ENCODE data around the gene HSPBP1.

HSPBP1 gene

GRCh38 chr19:55264531-55264930, 15.4 kb downstream of the HSPBP1 start:
- H3K9me2 ChIP-seq (replicated peaks; ENCODE audit: insufficient read depth, low read length) = no peaks in the 10 kb centered on the region
- H3K79me2 ChIP-seq (ENCODE audit: low read length) = peaks cover 21% of the 10 kb centered on the region
- H3K4me3 ChIP-seq (ENCODE audit: low read length) = no peak overlapping the region
- H3K36me3 ChIP-seq (replicated peaks; ENCODE audit: insufficient read depth, low read length) = no peaks in the 10 kb centered on the region
- TF ChIP-seq EZH2phosphoT487 (IDR thresholded peaks at IDR 0.05; ENCODE audit: low read length) (no peak), CTCF (IDR thresholded peaks at IDR 0.05; ENCODE audit: low read length) (no peak), EZH2 (optimal IDR thresholded peaks at IDR 0.05; ENCODE audit: low read depth, low read length) (no peak)
- no peak overlapping the region for H3K4me2 ChIP-seq (ENCODE audit: low read depth, low read length)
- H4K20me1 ChIP-seq (ENCODE audit: insufficient read depth, low read length) = no peaks in the 10 kb centered on the region
- no peak overlapping the region for H3K9ac ChIP-seq (ENCODE audit: low read length)
- H3K9me3 ChIP-seq (replicated peaks; ENCODE audit: insufficient read depth, low read length) = no peaks in the 10 kb centered on the region
- no peak for DNase-seq
- H3K4me1 ChIP-seq (ENCODE audit: low read length) = peaks cover 13% of the 10 kb centered on the region
- H3F3A ChIP-seq (ENCODE audit: insufficient read depth, low read length) = peaks cover 14% of the 10 kb centered on the region
- H3K27me3 ChIP-seq (replicated peaks; ENCODE audit: insufficient read depth, low read length) = no peaks in the 10 kb centered on the region
- no peak overlapping the region for H3K27ac ChIP-seq (ENCODE audit: low read length)
- no peak overlapping the region for H2AFZ ChIP-seq (ENCODE audit: low read length)

GRCh38 chr19:55262359-55262758, 17.6 kb downstream of the HSPBP1 start:
- H2AFZ ChIP-seq (ENCODE audit: low read length) = no peak overlapping the region
- no peak for DNase-seq
- TF ChIP-seq CTCF (IDR thresholded peaks at IDR 0.05; ENCODE audit: low read length) (no peak), EZH2phosphoT487 (IDR thresholded peaks at IDR 0.05; ENCODE audit: low read length) (no peak)
- no peak overlapping the region for H3K4me3 ChIP-seq (ENCODE audit: low read length)
- no peaks in the 10 kb centered on the region for H3K9me2 ChIP-seq (replicated peaks; ENCODE audit: insufficient read depth, low read length)
- H3K36me3 ChIP-seq (replicated peaks; ENCODE audit: insufficient read depth, low read length) = no peaks in the 10 kb centered on the region
- H3K27ac ChIP-seq (ENCODE audit: low read length) = no peak overlapping the region
- peaks cover 23% of the 10 kb centered on the region for H3K79me2 ChIP-seq (ENCODE audit: low read length)
- H3K4me1 ChIP-seq (ENCODE audit: low read length) = peaks cover 13% of the 10 kb centered on the region
- H3F3A ChIP-seq (ENCODE audit: insufficient read depth, low read length) = peaks cover 24% of the 10 kb centered on the region
- H3K4me2 ChIP-seq (ENCODE audit: low read depth, low read length) = no peak overlapping the region
- H3K9me3 ChIP-seq (replicated peaks; ENCODE audit: insufficient read depth, low read length) = no peaks in the 10 kb centered on the region
- no peaks in the 10 kb centered on the region for H4K20me1 ChIP-seq (ENCODE audit: insufficient read depth, low read length)
- no peak overlapping the region for H3K9ac ChIP-seq (ENCODE audit: low read length)
- H3K27me3 ChIP-seq (replicated peaks; ENCODE audit: insufficient read depth, low read length) = no peaks in the 10 kb centered on the region

GRCh38 chr19:55261671-55262126, 18.2 kb downstream of the HSPBP1 start:
- DNase-seq = no peak
- H3K9me2 ChIP-seq (replicated peaks; ENCODE audit: insufficient read depth, low read length) = no peaks in the 10 kb centered on the region
- peaks cover 13% of the 10 kb centered on the region for H3K4me1 ChIP-seq (ENCODE audit: low read length)
- no peak overlapping the region for H2AFZ ChIP-seq (ENCODE audit: low read length)
- no peaks in the 10 kb centered on the region for H3K36me3 ChIP-seq (replicated peaks; ENCODE audit: insufficient read depth, low read length)
- H3F3A ChIP-seq (ENCODE audit: insufficient read depth, low read length) = peaks cover 26% of the 10 kb centered on the region
- no peak overlapping the region for H3K27ac ChIP-seq (ENCODE audit: low read length)
- H3K9ac ChIP-seq (ENCODE audit: low read length) = no peak overlapping the region
- no peaks in the 10 kb centered on the region for H3K9me3 ChIP-seq (replicated peaks; ENCODE audit: insufficient read depth, low read length)
- H4K20me1 ChIP-seq (ENCODE audit: insufficient read depth, low read length) = no peaks in the 10 kb centered on the region
- H3K4me2 ChIP-seq (ENCODE audit: low read depth, low read length) = no peak overlapping the region
- TF ChIP-seq EZH2phosphoT487 (IDR thresholded peaks at IDR 0.05; ENCODE audit: low read length) (no peak), EZH2 (optimal IDR thresholded peaks at IDR 0.05; ENCODE audit: low read depth, low read length) (no peak), CTCF (IDR thresholded peaks at IDR 0.05; ENCODE audit: low read length) (no peak)
- H3K79me2 ChIP-seq (ENCODE audit: low read length) = peaks cover 28% of the 10 kb centered on the region
- H3K4me3 ChIP-seq (ENCODE audit: low read length) = no peak overlapping the region
- no peaks in the 10 kb centered on the region for H3K27me3 ChIP-seq (replicated peaks; ENCODE audit: insufficient read depth, low read length)

Measured in MM.1S (cell line).